ENCODE measurements around the gene POLR3K.
"Not testable (repeated sequence)": the region's sequence is repeated elsewhere in the genome, so short reads cannot be mapped to it uniquely, and the experiment has no call there.

POLR3K gene

DNA sequence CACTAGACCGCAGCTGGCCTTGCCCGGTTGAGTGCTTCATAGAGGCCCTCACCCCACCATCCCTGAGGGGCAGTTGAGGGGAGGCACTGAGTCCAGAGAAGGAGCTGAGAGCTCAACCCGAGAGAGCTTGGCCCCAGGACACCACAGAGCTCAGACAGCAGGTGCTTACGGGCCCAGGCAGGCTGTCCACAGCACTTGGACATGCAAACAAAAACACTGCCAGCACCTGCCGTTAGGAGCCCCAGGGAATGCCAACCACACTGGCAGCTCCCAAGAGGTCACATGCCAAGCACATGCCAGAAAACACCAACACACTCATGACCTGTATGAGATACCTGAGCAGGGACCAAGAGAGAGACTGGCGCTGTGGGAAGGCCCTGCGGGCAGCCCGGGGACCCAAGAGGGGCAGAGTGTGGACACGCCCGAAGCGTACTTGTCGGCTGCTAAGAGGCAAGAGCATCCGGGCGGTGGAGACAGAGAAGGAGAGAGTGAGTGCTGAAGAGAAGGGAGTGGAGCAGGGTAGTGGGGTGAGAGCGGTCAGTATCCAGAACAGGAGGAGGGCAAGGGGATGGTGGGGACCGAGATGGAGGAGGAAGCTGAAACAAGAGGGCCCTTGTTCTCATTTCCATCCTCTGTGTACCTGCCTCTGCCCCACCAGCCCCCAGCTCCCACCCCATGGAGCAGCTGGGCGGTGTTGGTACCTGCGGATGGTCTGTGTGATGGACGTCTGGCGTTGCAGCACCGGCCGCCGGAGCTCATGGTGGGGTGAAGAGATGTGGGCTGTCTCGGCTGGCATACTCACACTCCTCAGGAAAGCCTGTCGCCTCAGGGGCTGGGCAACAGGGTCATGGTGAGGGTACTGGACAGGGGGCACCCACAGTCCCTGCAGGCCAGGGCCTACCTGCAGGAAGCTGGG lies 10.8 kb upstream of the POLR3K start:
- FAIRE-seq = no peak

DNA sequence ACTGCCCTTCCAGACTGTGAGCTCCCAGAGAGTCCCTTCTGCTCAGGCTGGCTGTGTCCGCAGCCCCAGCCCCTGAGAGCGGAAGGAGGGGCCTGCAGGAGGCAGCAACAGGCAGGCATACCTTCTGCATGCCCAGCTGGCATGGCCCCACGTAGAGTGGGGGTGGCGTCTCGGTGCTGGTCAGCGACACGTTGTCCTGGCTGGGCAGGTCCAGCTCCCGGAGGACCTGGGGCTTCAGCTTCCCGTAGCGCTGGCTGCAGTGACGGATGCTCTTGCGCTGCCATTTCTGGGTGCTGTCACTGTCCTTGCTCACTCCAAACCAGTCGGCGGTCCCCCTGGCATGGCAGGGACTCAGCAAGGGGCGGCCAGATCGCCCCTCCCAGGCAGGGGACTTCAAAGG lies 10.1 kb upstream of the POLR3K start:
- no peak for FAIRE-seq

DNA sequence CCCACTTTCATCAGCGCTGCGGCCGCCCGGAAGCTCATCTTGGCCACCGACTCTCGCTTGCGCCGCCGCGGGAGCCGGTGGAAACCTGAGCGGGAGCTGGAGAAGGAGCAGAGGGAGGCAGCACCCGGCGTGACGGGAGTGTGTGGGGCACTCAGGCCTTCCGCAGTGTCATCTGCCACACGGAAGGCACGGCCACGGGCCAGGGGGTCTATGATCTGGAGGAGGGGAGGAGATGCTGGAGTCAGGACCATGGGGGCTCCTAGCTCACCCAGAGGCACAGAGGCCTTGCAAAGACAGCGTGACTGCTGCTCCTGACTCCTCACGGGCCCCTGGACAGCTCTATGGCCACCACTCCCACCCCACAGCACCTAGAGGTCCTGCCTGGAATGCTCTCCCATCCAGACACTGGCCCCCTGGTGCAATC lies 9.6 kb upstream of the POLR3K start:
- FAIRE-seq = no peak

DNA sequence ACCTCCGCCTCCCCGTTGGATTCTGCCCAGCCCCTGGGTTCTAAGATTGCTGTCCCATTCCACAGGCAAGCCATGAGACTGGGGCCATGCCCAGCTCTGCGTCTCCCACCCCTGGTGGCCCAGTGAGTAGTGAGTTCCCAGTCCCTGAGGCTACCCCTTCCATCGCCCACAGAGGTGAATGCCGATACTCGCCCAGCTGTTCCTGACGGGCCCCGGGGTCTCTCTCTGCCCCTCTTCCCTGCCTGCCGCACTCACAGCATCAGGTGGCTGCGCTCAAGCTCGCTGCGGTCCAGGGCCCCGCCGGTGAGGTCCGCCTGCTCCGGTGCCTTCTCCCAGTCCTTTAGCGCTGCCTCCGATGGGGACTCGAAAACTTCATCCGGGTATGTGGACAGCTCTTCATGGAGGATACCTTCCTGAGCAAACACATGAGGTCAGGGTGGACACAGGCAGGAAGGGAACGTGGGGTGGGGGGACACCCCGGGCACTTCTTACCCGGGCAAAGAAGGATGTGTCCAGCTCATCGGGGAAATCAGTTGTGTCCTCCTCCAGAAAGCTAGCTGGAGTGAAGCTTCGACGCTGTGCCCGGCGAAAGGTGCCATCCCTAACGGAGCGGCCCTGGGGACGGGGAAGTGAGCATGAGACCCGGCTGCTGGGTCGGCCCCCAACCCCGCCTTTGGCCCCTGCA lies 9.0 kb upstream of the POLR3K start:
- FAIRE-seq = no peak

DNA sequence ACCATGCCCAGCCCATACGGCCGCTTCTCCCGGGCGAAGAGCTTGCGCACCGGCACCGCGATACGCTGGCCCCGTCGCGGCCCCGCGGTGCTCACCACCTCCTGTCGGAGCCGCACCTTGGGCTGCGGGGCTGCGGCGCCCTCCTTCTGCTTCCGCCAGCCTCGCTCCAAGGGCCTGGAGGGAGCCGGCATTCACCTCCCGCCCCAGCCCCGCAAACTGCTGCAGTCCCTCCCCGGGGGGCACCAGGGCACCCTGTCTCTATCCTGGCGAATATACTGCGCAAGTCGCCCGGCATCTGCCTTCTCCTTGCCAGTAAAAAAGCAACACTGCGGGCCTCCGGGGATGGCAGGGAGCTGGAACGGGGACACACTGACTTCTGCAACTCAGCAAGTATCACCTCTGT lies 8.5 kb upstream of the POLR3K start:
- FAIRE-seq = no peak

DNA sequence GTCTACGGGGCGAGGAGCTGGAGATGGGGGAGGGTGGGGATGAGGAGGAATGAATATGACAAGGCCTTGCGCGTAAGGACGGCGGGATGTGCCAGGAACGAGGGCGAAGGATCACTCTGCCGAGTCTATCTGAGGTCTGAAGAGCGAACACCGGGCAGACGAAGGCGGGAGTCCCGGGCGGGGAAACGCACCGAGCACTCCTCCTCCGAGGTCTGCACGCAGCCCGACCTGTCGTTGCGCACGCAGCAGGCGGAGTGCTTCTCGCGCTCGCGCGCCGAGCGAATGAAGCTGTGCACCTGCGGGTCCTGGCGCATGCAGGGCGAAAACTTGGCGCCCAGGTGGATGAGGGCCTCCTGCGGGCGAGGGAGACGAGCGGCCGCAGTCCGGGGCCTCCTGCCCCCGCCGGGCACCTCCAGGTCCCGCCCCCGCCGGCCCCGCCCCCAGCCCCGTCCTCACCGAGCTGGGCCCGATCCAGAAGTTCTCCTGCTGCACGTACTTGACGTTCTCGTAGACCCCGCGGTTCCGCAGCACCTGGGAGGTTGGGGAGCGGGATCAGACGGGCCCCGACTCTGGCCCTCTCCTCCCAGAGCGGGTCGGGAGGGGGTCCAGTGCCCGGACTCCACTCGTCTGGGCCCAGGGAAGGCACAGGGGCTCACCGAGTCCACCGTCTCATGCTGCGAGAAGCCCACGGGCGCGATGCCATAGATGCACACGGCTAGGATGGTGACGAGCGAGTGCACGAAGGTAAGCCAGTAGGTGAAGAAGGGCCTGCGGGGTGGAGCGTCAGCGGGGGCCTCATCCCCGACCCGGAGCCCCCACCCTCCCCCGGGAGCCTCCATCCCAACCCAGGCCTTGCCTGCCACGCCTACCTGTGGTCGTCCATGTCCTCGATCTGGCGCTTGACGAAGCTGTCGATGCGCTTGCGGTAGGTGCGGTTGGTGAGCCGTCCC lies 7.8 kb upstream of the POLR3K start:
- FAIRE-seq = no peak

DNA sequence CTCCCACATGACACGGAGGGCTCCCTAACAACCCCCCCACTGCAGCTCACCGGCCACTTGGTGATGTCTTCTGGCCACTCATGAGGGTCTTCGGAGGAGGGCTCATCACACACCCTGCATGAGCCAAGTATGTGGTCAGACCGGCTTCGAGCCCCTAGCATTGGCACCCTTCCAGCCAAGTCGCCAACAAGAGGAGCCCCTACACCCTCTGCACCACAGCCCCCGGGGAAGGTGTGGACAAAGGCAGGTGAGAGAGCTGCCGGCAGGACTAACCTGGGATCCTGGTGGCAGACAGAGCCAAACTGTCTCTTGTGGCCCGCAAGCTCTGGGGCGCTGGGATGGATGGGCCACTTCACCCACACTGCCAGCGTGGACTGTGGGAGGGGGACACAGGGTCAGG lies 6.8 kb upstream of the POLR3K start:
- no peak for FAIRE-seq

DNA sequence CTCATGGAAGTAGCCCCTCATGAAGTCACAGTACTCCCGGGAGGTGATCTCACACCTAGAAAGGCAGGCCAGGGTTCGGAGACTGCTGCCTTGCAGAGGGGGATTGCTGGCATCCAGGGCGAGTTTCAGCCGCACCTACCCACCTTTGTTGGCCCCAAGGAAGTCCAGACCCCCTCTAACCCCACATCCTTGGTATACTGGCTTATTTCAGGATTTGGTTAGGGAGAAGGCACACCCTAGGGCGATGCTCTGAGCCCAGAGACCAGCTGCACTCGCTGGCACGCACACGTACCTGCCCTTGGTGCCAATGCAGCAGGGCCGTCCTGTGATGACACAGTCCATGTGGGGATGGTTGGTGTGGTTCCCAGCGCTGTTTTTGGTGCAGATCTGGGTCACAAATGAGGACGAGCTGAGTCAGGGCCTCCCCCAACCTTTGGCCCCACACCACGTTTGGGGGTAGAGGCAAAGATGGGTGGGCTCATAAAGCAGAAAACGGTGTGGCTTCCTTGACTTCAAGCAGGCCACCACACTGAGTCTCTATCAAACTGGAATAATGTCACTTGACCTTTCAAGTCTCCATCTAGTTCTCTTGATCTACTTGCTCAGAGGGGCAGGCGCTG lies 6.1 kb upstream of the POLR3K start:
- no peak for FAIRE-seq

DNA sequence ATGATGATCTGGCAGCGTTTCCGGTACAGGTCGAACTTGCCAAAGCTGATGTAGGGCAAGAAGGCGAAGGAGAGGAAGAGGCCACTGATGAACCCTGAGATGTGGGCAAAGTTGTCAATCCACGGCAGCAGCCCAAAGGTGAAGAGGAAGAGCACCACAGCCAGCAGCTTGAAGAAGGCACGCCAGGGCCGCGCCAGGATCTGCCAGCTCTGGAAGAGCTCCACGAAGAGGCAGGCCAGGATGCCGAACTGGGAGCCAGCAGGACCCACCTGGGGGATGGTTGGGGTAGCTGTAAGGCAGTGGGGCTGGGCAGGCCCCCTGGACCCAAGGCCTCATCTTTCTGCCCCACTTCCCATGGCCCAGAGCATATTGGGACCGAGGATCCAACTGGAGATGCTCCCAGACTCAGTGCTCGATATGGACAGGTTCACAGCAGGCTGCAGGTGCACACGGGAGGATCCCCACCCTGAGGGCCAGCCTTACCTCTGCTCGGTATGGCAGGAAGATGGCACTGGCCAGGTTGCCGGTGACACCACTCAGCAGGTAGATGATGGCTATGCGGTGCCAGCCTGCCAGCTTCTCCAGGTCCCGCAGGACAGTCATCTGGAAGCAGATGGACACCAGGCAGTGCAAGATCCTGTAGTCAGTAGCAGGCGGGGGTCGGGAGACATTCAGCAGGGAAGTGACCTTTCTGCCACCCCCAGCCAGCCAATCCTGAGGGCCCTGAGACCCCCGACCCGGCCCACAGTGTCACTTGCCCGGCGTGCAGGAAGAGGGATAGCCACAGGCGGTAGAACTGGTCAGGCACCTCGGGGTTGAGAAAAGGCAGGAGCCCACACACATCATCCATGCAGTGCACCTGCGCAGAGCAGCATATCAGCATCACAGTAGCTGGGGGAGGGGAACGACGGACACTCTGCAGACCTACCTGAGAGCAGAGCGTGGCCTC lies 5.4 kb upstream of the POLR3K start:
- no peak for FAIRE-seq

DNA sequence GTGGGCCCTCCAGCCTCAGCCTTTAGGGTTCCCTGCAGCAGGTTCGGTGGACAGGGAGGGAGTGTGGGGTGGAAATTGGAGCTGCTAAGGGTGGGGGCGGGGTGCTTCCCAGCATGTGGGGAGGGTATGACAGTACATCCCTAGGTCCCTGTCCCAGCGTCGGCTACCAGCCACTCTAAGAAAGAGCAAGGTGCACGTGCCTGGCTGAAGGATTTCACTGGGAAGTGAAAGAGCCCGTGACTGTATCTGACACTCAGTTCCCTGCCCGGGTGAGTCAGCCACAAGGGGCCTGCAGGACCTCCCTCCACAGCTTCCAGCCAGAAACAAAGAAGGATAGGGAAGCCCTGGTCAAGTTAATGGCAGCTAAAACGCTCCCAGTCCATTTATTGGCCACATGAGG lies 4.3 kb upstream of the POLR3K start:
- no peak for FAIRE-seq

DNA sequence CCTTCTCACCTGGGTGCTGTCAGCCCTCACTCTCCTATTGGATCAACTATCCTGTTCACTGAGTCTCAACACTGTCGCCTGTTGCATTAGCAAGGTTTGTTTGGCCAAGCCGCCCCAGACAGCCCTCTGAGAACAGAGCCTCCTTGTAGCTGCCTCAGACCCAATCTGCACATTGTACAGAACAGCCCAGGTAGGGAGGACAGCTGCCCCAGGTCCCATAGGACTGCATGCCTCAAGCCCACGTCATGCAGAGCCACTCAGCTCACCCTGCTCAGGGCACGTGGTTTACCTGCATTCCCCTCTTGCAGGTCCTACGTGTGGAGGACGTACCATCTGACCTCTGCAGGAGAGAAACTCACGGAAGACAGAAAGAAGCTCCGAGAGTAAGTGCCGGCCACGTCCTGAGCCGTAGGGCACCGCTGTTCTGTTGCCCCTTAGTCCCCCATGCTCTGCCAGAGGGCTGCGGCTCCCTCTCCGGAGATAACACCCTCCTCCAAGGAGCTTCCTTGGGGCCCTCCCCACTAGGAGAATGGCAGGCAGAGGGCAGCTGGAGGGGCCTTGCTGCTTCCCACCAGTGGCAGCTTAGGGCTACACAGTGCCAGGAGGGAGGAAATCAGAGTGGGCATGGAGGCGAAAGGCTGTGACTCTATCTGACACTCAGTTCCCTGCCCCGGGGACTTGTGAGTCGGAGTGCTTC lies 3.0 kb upstream of the POLR3K start:
- FAIRE-seq = no peak

DNA sequence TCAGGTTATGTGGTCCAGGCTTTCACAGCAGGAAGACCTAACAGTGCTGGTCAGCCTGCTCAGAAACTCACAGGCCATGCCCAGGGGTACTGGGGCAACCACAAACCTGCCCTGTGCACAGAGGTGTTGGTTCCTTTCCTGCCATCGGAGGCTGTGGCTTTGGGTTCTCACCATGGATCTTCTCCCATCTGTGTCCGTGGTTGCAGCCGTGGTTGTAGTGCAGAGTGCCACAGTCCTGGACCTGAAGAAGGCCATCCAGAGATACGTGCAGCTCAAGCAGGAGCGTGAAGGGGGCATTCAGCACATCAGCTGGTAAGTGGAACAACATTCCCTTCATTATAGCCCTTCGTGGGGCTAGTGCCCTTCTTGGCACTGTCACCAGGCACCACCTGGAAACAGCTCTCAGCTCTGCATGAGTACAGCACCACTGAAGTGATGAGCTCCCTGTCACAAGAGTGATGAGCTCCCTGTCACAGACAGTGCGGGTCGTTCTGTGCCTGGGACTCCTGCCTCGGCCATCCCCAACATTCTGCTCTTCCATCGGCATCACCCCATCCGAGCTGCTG lies 2.2 kb upstream of the POLR3K start:
- FAIRE-seq = no peak

DNA sequence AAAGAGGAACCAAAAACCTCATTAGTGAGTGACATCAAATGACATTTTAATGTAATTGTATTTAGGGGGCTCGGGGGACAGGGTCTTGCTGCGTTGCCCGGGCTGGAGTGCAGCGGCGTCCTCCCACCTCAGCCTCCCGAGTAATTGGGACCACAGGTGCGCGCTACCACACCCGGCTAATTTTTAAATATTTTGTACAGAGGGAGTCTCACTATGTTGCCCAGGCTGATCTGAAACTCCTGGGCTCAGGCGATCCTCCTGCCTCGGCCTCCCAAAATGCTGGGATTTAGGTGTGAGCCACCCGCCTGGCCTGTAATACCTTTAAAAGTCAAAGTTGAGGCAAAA lies 801 bp upstream of the POLR3K start:
- no peak for FAIRE-seq

DNA sequence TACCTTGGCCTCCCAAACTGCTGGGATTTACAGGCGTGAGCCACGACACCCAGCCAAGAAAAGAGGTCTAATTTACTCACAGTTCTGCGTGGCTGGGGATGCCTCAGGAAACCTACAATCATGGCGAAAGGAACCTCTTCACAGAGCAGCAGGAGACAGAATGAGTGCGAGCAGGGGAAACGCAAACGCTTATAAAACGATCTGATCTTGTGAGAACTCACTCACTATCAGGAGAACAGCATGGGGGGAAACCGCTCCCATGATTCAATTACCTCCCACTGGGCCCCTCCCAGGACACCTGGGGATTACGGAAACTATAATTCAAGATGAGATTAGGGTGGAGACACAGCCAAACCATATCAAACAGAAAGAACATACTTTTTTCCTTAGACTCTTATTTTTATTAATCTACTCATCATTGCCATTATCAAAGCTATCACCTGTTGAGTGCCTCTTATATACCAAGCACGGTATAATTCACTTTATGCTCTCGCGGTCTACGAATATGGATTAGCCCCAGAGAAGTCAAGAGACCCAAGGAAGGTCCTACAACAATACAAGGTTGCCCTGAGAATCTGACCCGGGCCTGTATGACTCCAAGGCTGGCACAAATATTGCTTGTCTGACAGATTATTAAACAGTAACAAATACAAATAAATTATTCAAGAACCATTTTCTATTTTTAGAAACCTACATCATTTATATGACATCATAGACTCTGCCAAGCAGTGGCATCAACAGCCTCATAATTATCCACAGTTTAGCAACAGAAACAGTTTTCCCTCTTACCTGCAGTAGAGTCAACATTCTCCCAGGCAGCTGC lies 2.4 kb downstream of the POLR3K start:
- FAIRE-seq = no peak

DNA sequence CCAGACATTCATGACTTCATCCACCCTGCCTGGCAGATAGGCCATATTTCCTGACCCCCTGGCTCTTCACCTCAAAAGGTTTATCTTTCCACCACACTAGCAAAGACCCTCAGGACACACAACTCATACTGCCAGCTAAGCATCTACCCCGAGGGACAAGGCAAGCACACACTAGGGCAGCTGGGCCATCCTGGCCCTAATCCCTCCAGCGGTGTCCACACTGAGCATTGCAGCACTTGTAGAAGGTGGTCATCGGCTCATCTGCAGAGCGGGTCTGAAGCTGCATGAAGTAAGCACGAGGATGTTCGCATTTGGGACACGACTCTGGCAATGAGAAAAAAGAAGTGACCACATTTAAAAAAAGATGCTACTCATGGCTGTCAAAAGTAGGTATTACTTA lies 6.2 kb downstream of the POLR3K start:
- FAIRE-seq = no peak

DNA sequence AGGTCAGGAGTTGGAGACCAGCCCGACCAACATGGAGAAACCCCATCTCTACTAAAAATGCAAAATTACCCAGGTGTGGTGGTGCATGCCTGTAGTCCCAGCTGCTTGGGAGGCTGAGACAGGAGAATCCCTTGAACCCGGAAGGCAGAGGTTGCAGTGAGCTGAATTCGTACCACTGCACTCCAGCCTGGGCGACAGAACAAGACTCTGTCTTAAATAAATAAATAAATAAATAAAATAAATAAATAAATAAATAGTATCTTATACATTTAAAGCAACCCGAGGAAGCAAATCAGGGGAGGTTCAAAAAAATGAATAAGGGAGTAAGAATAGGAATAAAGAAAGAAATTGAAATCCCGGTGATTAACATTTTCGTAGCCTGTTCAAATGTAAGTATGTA lies 6.9 kb downstream of the POLR3K start:
- FAIRE-seq = not testable (repeated sequence)

DNA sequence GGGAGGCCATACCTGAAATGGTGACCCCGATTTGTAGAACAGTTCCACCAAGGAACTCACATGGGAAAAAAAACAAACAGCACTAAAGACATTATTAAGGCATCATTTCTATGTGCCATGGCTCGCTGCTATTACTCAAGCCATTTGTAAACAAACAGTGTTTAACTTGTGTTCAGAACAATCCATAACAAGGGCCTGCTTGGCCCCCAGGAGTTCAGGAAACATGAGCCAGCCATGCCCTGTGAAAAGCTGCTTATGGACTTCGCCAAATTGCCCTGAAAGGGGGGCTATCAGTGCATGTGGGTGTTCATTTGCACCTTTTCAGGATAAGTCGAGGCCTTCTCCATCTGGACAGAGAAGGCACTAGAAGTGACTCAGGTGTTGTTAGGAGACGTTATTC lies 8.0 kb downstream of the POLR3K start:
- no peak for FAIRE-seq

DNA sequence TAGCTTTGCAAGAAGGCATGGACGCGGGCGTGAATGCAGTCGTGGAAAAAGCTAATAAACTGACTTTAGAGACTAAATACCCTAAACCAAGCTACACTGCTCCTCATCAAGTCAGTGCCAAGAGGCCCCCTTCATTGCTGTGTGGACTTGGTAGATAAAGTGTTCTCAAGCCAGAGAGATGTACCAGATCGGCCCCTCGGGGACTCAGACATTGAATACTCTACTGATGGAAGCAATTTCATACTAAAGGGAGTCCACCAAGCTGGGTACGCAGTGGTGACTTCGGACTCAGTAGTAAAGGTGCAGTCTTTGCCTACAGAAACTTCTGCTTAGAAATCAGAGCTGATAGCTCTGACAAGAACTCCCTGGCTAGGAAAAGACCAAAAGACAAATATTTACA lies 8.8 kb downstream of the POLR3K start:
- no peak for FAIRE-seq

DNA sequence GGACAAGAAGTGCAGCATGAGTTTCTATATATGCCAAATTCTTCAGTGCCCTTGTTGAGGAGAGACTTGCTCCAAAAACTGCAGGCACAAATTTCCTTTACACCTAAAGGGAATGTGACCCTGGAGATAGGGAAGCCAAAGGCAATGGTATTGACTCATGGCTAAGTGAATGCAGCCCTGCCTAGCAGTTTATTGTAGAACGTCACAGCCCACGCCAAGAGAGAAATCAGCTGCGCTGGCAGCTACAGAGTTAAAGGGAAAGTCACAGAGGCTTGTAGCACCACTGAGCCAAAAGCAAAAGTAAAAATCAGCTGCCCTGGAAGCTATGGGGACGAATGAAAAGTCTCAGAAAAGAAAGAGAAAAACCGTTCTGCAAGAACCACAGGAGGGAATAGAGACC lies 10.1 kb downstream of the POLR3K start:
- no peak for FAIRE-seq

DNA sequence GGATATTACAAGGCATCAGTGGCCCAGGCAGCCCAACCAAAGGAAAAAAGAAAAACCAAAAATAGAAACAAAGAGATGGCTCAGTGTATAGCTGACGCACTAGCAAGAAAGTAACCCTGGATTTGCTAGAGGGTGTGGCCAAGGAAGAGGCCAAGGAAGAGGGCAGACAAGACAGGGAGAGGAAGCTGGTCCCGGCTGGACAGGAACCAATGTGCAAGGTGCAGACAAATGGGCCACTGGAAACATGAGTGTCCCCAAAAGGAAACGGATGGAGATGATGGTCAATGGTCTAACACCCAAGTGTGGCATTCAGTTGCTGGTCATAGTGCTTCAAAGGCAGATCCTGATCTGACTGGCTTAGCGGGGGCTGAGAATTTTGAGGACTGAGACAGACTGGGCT lies 10.7 kb downstream of the POLR3K start:
- no peak for FAIRE-seq

All from colon (tissue), 2 donors.